NCI-H460 (cell line): ENCODE results near the gene IL1RL1. TPM values are rescaled to one million over a fixed set of nuclear protein-coding genes. Genes with fewer than 3 reads are reported as not detected.

Source experiments
- DNase-seq: peaks from one replicate; pipeline ENCODE4 v3.0.0-alpha.2; 2016; ENCODE audit warnings: low read depth; ENCODE audit errors: extremely low read depth
- polyA plus RNA-seq: library from polyadenylated mRNA; depleted of rRNA; stranded (reverse); fragments of >200 nt; gene quantifications from 2 replicates; pipeline ENCODE4 v1.2.3, GENCODE V29; 2014; cell fraction: nucleus; rRNA removed
- total RNA-seq: library from RNA; depleted of rRNA; stranded (reverse); fragments of >200 nt; shearing (Covaris generic); gene quantifications from 2 replicates; pipeline ENCODE4 v1.2.3, GENCODE V29; 2014; rRNA removed

Gene IL1RL1
- 4.5 and 4.7 TPM in 2 replicates for total RNA-seq
- 0.08 TPM in 1 of 2 replicates, not detected in the other for polyA plus RNA-seq

DNA sequence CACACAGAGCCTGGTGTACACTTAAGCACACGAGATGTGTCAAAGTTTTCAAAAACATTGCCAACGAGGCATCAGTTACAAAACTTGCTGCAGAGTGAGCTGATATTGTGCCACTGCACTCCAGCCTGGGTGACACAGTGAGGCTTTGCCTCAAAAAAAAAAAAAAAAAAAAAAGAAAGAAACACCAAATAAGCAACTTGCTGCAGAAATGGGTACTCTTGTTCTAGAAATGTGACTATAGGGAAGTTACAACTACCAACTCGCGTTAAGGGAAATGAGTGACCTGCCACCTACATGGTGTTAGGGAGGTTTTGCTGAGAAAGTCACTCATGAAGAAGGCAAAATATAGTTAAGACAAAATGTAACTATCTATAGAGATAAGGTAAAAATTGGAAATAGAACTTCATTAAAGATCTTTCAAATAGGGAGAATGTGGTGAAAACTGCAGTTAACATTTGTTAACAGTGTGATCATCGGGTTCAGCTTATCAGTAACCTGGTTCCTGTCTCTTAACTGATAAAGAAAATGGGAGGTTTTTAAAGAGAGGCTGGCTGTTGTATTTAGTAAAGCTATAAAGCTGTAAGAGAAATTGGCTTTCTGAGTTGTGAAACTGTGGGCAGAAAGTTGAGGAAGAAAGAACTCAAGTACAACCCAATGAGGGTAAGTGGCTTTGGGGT, at the start of gene IL1RL1:
Gene IL1RL1 (plus strand): TSS at position 600 of the 677 bp plus-strand sequence. CDS start 26,702 bp downstream, outside the sequence.
- DNase-seq, result no peak

DNA sequence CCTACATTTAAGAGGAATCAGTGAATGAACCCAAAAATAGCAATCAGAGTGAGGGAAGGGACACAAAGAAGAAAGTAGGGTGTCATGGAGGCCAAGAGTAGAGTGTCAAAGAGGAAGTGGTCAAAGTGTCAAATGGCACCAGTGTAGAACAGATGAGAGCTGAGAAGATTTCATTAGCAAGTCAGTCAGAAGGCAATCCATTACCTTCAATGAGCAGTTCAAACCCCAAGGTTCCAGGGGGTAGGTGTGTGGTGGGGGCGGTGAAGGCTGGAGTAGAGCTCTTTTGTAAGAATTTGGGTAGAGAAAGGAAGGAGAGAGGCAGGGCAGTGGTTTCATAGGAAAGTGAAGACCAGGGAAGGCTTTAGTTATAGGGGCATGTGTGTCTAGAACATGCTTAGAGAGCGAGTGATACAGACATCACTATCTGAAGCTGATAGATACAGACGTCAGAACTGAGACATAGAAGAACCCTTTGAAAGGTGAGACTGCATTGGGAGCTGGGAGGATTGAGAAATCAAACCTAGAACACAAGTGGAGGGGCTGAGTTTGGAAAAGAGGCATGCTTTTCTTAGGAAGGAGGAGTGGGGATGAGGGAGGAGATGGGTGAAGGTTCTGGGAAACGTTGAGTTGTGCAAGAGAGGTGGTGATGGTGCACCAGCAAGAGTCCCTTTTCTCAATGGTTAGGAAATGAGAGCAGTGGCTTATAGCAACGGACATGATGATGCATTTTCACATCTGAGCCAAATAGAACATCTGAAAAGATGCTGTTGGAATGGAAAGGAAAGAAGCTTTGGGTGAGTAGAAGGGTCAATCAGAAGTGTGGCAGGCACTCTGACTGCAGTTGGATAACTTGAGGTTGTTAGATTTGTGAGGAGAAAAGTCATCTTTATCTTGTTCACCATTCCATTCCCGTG, 48.9 kb upstream of the IL1RL1 start:
- DNase-seq, result no peak

DNA sequence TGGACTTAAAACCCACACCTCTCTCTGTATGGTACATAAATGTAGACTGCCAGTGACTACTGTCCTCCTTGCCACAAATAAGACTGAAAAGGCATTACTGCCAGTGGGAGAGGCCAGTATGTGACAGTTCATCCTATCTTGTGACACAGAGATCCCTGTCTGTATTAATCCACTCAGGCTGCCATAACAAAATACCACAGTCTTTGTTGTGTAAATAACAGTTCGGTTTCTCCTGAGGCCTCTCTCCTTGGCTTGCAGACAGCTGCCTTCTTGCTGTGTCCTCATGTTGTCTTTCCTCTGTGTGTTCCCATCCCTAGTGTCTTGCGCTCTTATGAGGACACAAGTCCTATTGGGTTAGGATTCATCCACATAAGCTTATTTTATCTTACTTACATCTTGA, 46.4 kb upstream of the IL1RL1 start:
- no peak for DNase-seq

GRCh38 chr2:102266204-102266603, 45.2 kb upstream of the IL1RL1 start:
- no peak for DNase-seq

DNA sequence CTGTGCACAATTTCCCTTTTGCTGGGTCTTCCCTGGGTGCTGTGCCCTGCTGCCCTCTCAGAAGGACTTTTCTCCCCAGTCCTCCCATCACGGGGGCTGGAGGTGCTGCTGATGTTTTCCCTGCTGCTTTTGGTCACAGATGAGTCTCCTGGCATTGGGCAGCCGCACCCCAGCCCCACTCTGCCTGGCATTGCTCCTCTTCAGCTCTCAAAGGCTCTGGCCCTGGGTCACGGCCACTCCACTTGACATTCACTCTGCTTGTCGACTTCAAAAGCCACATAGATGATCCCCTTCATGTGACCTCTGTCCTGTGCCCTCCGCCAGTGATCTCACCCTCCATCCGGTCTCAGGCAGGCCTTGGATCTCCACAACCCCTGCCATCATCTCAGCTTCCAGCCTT, 43.6 kb upstream of the IL1RL1 start:
- DNase-seq, result no peak

GRCh38 chr2:102268510-102269199, 42.7 kb upstream of the IL1RL1 start:
- no peak for DNase-seq

DNA sequence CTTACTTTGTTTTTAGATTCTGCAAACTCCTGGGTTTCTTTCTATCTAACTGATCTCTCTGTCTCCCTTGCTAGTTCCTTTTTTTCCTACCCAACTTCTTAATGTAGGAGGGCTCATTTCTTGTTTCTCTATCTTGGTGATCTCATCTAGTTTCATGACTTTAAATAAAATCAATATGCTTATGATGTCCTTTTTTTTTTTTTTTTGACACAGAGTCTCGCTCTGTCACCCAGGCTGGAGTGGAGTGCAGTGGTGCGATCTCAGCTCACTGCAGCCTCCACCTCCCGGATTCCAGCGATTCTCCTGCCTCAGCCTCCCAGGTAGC, 42.2 kb upstream of the IL1RL1 start:
- no peak for DNase-seq

DNA sequence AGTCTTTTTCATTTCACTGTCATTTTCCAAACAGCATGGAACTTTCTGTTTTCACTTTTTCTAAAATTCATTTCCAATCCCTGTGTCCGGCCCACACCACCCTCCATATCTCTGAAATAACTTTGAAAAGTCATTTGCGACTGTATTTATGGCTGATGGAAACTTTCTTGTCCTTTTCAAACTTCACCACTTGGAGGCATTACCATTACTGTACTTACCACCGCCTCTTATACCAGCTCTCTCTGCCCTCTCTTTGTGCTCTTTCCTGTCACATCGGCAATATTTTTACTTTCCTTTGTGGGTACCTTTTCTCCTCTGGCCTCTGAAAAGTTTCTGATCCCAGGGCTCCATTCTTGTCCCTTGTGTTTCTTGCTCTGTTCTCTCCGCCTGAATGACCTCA, 39.5 kb upstream of the IL1RL1 start:
- no peak for DNase-seq

GRCh38 chr2:102273619-102274211, 37.6 kb upstream of the IL1RL1 start:
- DNase-seq, result no peak

- DNase-seq, result no peak
These were observed 34.7 kb upstream of the IL1RL1 start for GRCh38 chr2:102276549-102277201.

- DNase-seq, result no peak
These were observed 34.1 kb upstream of the IL1RL1 start for GRCh38 chr2:102277202-102277700.

- DNase-seq, result no peak
These were observed 32.5 kb upstream of the IL1RL1 start for GRCh38 chr2:102278720-102279390.

DNA sequence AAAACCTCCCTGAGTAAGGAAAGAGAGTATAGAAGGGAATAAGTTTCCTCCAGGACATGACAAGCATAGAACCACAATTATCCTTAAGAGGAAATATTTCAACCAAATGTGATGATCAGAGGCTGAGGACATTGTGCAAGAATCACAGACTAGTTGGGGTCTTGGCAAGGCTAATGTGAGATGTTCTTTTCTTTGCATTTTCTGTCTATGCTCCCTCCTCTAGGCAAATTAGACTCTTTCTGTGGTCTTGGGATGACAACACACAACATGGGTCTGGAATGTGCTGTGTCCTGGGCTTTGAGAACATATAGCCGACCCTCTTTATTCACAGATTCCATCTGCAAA, 32.0 kb upstream of the IL1RL1 start:
- DNase-seq, result no peak

- DNase-seq, result no peak
These were observed 28.7 kb upstream of the IL1RL1 start for GRCh38 chr2:102282678-102283091.

- no peak for DNase-seq
These were observed 27.4 kb upstream of the IL1RL1 start for GRCh38 chr2:102283996-102284395.

DNA sequence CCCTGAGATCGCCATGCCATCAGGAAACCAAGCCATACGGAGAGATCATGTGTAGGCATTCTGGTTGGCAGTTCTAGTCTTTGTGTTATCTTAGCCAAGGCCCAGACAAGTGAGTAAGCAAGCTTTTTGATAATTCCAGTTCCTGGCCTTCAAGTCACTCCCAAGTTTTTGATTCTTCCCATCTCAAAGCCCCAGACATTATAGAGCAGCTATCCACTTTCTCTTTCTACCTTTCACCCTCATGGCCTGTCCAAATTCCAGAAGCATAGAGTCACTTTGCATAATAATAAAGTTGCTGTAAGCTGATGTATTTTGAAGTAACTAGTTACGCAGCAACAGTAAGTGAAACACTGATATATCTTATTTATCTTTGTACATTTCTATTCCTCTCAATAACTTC, 26.8 kb upstream of the IL1RL1 start:
- no peak for DNase-seq

- no peak for DNase-seq
These were observed 26.0 kb upstream of the IL1RL1 start for GRCh38 chr2:102285368-102285767.

DNA sequence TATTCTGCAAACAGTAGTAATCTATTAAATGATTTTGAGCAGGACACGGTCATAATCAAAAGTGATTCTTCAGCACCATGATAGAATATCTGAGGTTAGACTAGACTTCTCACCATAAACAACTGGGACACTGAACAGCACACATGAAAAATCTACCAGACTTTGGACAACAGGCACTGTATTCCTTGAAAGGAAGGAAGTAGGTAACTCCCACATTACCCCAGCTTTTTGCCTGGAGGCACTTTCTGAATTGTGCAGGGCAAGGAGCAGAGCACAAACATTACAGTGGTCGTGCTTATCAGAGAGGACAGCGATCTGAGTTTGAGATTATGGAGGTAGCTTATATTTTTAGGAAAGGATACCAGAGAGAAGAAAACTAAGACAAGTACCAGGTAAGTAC, 25.3 kb upstream of the IL1RL1 start:
- no peak for DNase-seq

- DNase-seq, result no peak
These were observed 22.2 kb upstream of the IL1RL1 start for GRCh38 chr2:102289129-102289528.

GRCh38 chr2:102290594-102290993, 20.8 kb upstream of the IL1RL1 start:
- DNase-seq, result no peak
